DMS79 (cell line): ENCODE data around the gene AAGAB.
"Not testable (repeated sequence)": the region's sequence is repeated elsewhere in the genome, so short reads cannot be mapped to it uniquely, and the experiment has no call there.

Experiments
- DNase-seq: peaks from one replicate; lab custom pipeline; 2025; lab: John Stamatoyannopoulos, UW

The AAGAB gene

GRCh38 chr15:67253101-67253500 is 1.4 kb downstream of the AAGAB start:
- DNase-seq, result no peak

- no peak for DNase-seq
These were observed 3.1 kb downstream of the AAGAB start for GRCh38 chr15:67251318-67251717.

DNA sequence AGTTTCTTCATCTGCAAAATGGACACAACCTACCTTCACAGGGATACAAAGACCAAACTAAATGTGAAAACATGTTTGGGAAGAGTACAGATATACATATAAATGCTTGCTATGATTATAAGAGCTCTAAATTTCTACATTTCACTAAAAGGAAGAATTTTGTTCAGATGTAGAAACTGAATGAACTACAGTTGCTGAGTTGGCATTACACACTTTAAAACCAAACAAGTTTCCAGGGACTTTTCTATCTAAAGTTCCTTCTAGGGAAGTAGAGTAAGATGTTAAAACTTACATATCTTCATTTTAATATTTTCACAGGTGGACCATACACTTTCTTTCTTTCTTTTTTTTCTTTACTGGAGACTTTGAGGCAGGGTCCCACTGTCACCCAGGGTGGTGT is 4.6 kb downstream of the AAGAB start:
- DNase-seq, result no peak

GRCh38 chr15:67248011-67248505 is 6.4 kb downstream of the AAGAB start:
- no peak for DNase-seq

GRCh38 chr15:67246606-67247005 is 7.9 kb downstream of the AAGAB start:
- DNase-seq, result not testable (repeated sequence)

DNA sequence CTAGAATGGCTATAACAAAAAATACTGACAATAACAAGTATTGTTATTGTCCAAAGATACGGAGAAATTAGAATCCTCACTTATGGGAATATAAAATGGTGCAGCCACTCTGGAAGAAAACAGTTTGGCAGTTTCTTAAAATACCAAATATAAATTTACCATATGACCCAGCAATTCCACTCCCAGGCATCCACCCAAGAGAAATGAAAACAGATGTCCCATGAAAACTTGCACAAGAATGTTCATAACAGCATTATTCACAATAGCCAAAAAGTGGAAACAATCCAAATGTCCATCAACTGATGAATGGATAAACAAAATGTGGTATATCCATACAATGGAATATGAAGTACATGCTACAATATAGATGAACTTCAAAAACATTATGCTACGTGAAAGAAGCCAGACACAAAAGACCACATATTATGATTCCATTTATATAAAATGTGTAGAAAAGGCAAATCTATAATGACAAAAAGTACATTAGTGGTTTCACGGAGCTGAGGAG is 9.4 kb downstream of the AAGAB start:
- DNase-seq, result no peak

DNA sequence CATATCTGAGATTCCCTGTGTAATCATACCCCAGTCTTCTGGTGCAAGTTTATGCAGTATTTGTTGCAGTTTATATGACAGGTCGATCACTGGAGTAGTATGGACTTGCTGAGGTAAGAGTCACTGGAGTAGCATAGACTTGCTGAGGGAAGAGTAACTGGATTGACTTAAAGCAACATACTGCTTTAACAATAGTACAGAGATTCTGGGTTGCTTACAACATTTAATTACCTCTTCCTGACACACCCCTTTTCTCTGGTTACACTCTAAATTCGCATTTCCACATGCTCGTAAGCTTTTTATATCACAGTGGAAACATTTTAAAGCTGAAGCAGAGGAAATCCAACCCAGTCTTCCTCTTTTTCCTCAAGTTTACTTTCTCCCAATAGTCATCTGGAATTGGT is 11.8 kb downstream of the AAGAB start:
- DNase-seq, result no peak

DNA sequence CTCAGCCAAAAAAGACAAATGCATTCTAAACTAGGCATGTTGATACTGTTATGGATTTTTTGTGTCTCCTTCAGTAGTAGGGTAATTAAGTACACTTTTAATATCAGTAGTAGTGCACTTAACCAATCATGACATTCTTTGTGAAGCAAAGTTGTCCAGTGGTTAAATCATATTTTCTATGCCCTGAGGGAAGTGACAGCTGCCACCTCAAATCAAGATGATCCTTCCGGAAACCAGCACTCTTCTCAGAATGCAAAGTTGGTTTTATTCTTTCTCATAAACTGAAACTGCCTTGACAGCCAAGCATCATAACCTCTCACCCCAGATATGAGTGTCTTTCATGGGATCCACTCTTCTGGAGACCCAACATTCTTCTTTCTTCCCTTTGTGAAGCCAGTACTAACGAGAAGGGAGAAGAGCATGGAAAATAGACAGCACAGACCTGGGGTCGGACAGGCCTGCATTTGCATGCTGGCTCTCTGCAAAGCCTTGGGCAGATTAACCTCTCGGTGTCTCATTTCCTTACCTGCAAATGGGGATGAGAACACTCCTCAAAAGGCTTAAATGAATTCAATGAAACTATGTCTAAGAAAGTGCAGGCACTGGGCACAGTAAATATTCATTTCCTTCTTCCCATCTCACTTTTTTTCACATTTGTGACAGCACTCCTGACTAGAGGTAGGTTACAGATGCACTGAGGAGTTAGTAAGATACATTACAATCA is 13.2 kb downstream of the AAGAB start:
- DNase-seq, result no peak

- no peak for DNase-seq
These were observed 14.0 kb downstream of the AAGAB start for GRCh38 chr15:67240235-67241131.

- no peak for DNase-seq
These were observed 21.9 kb downstream of the AAGAB start for GRCh38 chr15:67232591-67232990.

GRCh38 chr15:67230504-67230903 is 24.0 kb downstream of the AAGAB start:
- DNase-seq, result no peak

GRCh38 chr15:67228286-67228685 is 26.2 kb downstream of the AAGAB start:
- no peak for DNase-seq

- no peak for DNase-seq
These were observed 26.6 kb downstream of the AAGAB start for GRCh38 chr15:67227846-67228245.

DNA sequence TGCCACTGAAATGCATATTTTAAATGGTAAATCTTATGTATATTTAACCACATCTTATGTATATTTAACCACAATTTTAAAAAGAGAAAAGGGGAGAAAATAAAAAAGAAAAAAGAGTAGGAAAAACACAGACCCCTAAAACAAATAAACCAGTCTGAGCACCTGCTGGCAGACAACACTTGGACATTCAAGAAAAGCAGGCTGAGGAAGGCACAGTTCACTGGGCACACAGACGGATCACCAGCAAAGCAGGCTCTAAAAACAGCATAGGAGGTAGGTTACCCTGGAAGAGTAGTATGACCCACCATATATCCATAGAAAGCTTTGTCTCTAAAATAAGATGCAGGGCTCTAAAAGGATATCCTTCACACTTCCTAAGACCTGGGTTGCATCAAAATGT is 27.0 kb downstream of the AAGAB start:
- no peak for DNase-seq

DNA sequence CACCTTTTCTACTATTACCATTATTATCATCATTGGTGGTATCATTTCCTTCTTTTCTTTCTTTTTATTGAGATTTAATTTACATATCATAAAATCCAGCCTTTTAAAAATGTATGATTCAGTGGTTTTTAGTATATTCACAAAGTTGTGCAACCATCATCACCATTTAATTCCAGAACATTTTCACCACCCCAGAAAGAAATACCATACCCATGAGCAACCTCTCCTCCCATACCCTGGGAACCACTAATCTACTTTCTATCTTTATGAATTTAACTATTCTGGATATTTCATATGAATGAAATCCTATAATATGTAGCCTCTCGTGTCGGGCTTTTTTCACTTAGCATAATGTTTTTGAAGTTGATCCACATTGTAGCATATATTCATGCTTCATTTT is 29.1 kb downstream of the AAGAB start:
- no peak for DNase-seq

DNA sequence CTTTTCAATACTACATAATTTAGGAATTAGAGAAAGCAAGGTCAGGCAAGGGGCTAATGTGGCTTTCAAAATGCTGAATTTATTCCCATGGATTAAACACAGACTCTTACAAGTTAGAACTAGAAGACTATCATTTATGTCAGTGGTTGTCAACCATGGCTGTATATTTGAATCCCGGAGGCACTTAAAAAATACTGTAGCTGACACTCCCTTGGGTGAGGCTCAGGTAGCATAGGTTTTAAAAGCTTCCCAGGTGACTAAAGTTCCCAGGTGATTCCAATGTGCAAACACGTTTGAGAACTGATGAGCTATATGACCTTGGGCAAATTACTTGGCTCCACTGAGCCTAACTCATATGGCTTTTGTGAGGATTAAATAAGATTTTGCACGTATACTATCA is 29.6 kb downstream of the AAGAB start:
- DNase-seq, result no peak

DNA sequence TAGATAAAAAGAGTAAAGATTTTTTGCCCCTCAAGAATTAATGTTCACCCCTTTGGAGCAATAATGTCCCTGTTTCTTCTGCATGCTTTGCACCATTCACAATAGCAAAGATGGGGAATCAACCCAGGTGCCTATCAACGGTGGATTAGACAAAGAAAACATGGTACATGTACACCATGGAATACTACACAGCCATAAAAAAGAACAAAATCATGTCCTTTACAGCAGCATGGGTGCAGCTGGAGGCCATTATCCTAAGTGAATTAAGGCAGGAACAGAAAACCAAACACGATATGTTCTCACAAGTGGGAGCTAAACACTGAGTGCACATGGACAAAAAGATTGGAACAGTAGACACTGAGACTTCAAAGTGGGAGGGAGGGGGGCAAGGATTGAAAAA is 35.2 kb downstream of the AAGAB start:
- DNase-seq, result no peak

DNA sequence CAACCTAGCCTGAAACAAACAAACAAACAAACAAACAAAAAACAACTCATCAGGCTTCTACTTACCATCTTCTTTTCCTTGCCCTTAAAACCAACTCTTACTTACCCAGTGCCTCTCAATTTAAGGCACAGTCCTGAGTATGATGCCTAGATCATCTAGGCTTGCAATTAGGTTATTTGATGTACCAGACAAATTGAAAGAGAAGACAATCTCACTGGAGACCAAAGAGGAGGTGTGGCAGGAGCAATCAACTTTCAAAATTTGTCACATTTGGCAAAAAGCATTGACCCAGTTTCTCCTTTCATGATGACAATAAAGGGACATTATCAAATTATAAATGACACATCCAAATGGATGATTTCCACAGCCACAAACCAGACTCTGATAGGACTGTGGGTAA is 36.0 kb downstream of the AAGAB start:
- no peak for DNase-seq

- DNase-seq, result no peak
These were observed 37.6 kb downstream of the AAGAB start for GRCh38 chr15:67216859-67217258.

DNA sequence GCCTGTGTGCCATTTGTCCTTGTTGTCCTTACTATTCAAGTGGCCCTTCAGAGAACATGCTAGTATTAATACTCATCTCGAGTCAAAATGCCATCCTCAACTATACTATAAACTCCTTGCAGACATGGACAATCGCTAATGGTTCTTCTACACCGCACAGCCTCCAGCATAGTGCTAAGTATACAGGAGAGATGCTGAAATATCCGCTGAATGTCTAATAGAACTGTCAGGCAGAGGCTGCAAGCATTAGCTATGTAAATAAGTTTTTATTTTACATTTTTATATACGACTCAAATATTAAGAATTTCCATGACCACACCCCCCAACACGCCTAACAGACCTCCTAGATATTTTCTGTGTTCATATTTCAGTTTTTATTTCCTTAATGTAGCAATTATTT is 39.4 kb downstream of the AAGAB start:
- no peak for DNase-seq

- no peak for DNase-seq
These were observed 41.6 kb downstream of the AAGAB start for GRCh38 chr15:67212684-67213367.

DNA sequence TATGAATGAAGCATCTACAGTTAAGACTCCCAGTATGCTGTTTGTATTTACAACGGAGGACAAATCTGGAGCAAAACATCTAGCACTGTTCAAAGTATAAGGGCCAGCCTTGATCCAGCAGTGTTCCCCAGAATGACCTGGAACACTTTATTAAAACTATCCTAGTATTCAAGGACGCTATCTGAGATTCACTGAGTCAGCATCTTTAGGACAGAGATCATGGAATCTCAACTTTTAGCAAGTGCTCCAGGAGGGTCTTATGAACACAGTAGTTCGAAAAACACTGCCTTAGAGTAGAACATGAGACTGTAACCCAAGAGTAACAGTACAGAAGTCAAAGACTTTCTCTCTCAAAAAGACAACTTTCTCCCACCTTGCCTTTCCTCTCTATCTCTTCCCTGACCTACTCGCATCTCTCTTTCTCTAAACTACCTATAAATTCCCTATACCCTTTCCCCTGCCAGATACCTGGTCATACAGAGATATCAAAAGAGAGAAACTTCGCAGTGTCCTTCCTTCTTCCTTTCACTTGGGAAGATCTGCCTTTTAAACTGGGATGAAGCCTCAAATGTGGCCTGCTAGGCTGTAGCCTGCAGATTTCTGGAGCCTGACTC is 43.8 kb downstream of the AAGAB start:
- DNase-seq, result no peak
